ENCODE measurements around the gene PBX3.

PBX3 gene

GRCh38 chr9:125782718-125783117 lies 35.5 kb downstream of the PBX3 start:
- H3K4me3 ChIP-seq (ENCODE audit: low read length), result no peak overlapping the region
- TF ChIP-seq ZNF274 (IDR thresholded peaks at IDR 0.05; ENCODE audit: low read depth, low read length), result no peak

GRCh38 chr9:125784286-125785049 lies 37.3 kb downstream of the PBX3 start:
- TF ChIP-seq ZNF274 (IDR thresholded peaks at IDR 0.05; ENCODE audit: low read depth, low read length), result no peak

GRCh38 chr9:125785248-125785751 lies 38.1 kb downstream of the PBX3 start:
- H3K4me3 ChIP-seq (ENCODE audit: low read length), result no peak overlapping the region
- no peak for TF ChIP-seq ZNF274 (IDR thresholded peaks at IDR 0.05; ENCODE audit: low read depth, low read length)

More at GRCh38 chr9:125784286-125785049, 37.3 kb downstream of the PBX3 start:
- H3K4me3 ChIP-seq (ENCODE audit: low read length), result no peak overlapping the region

- no peak for TF ChIP-seq ZNF274 (IDR thresholded peaks at IDR 0.05; ENCODE audit: low read depth, low read length)
- no peak overlapping the region for H3K4me3 ChIP-seq (ENCODE audit: low read length)
Observed at GRCh38 chr9:125787715-125788114, 40.5 kb downstream of the PBX3 start.

- H3K4me3 ChIP-seq (ENCODE audit: low read length), result no peak overlapping the region
- TF ChIP-seq ZNF274 (IDR thresholded peaks at IDR 0.05; ENCODE audit: low read depth, low read length), result no peak
Observed at GRCh38 chr9:125789196-125789595, 42.0 kb downstream of the PBX3 start.

- TF ChIP-seq ZNF274 (IDR thresholded peaks at IDR 0.05; ENCODE audit: low read depth, low read length), result no peak
- no peak overlapping the region for H3K4me3 ChIP-seq (ENCODE audit: low read length)
Observed at GRCh38 chr9:125794708-125795107, 47.5 kb downstream of the PBX3 start.

GRCh38 chr9:125795970-125796596 lies 48.9 kb downstream of the PBX3 start:
- TF ChIP-seq ZNF274 (IDR thresholded peaks at IDR 0.05; ENCODE audit: low read depth, low read length), result no peak
- H3K4me3 ChIP-seq (ENCODE audit: low read length), result no peak overlapping the region

GRCh38 chr9:125797930-125798329 lies 50.8 kb downstream of the PBX3 start:
- H3K4me3 ChIP-seq (ENCODE audit: low read length), result no peak overlapping the region
- TF ChIP-seq ZNF274 (IDR thresholded peaks at IDR 0.05; ENCODE audit: low read depth, low read length), result no peak

- H3K4me3 ChIP-seq (ENCODE audit: low read length), result no peak overlapping the region
- no peak for TF ChIP-seq ZNF274 (IDR thresholded peaks at IDR 0.05; ENCODE audit: low read depth, low read length)
Observed at GRCh38 chr9:125803526-125803925, 56.4 kb downstream of the PBX3 start.

GRCh38 chr9:125805057-125805456 lies 57.9 kb downstream of the PBX3 start:
- no peak for TF ChIP-seq ZNF274 (IDR thresholded peaks at IDR 0.05; ENCODE audit: low read depth, low read length)
- H3K4me3 ChIP-seq (ENCODE audit: low read length), result no peak overlapping the region

GRCh38 chr9:125805586-125805985 lies 58.4 kb downstream of the PBX3 start:
- no peak for TF ChIP-seq ZNF274 (IDR thresholded peaks at IDR 0.05; ENCODE audit: low read depth, low read length)
- no peak overlapping the region for H3K4me3 ChIP-seq (ENCODE audit: low read length)

GRCh38 chr9:125807079-125807478 lies 59.9 kb downstream of the PBX3 start:
- H3K4me3 ChIP-seq (ENCODE audit: low read length), result no peak overlapping the region
- TF ChIP-seq ZNF274 (IDR thresholded peaks at IDR 0.05; ENCODE audit: low read depth, low read length), result no peak

- no peak overlapping the region for H3K4me3 ChIP-seq (ENCODE audit: low read length)
- no peak for TF ChIP-seq ZNF274 (IDR thresholded peaks at IDR 0.05; ENCODE audit: low read depth, low read length)
Observed at GRCh38 chr9:125810161-125810560, 63.0 kb downstream of the PBX3 start.

GRCh38 chr9:125811002-125811401 lies 63.8 kb downstream of the PBX3 start:
- H3K4me3 ChIP-seq (ENCODE audit: low read length), result no peak overlapping the region
- TF ChIP-seq ZNF274 (IDR thresholded peaks at IDR 0.05; ENCODE audit: low read depth, low read length), result no peak

- H3K4me3 ChIP-seq (ENCODE audit: low read length), result no peak overlapping the region
- no peak for TF ChIP-seq ZNF274 (IDR thresholded peaks at IDR 0.05; ENCODE audit: low read depth, low read length)
Observed at GRCh38 chr9:125812403-125812802, 65.2 kb downstream of the PBX3 start.

Data from GM08714 (cell line).